NOMO-1 treated with dmso at 0.1 percent for 144 hours (cell line): ENCODE data around the gene AGPS.

Experiments
- DNase-seq: peaks from one replicate; lab custom pipeline; 2025; ENCODE audit not compliant: unreplicated experiment; lab: John Stamatoyannopoulos, UW

Gene AGPS

GRCh38 chr2:177525351-177525924 lies 132.9 kb downstream of the AGPS start:
- no peak for DNase-seq

DNA sequence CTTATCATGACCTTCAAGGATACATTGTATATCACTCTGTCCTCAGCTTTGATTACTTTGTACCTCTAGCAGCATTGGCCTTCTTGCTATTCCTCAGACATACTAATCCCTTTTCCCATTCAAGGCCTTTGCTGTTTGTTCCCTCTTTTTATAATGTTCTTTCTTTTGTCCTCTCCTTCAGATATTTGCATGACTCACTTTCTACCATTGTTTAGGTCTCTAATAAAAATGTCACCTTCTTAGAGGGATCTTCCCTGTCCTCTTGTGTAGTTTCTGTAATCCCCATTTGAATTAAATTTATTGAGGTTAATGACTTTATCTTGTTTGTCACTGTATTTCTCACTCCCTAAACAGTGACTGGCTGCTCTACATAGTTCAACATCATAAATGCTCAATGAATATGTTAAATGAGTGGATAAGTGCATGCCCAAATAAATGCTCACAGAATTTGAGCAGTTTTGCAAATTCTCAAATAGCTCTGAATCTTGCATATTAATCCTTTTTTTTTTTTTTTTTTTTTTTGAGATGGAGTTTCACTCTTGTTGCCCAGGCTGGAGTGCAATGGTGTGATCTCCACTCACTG lies 135.9 kb downstream of the AGPS start:
- DNase-seq = no peak

- DNase-seq = no peak
Observed at GRCh38 chr2:177529166-177529565, 136.6 kb downstream of the AGPS start.

DNA sequence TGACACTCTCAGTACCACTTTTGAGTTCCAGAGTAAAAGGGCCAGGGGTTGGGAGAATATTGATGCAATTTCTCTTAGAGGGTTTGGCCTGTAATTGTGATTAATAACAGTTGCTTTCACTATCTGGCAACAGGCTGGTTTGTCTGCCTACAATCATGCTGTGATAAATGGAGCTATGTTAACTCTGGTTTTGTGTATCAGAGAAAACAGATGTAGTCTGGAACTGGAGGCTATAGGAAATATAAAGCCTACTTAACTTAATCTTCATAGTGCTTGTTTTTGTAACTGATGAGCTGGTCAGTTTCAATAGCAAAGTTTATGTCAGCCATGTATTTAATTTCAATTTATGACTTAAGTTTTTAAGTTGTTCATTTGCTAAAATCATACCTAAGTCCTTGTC lies 138.0 kb downstream of the AGPS start:
- no peak for DNase-seq

DNA sequence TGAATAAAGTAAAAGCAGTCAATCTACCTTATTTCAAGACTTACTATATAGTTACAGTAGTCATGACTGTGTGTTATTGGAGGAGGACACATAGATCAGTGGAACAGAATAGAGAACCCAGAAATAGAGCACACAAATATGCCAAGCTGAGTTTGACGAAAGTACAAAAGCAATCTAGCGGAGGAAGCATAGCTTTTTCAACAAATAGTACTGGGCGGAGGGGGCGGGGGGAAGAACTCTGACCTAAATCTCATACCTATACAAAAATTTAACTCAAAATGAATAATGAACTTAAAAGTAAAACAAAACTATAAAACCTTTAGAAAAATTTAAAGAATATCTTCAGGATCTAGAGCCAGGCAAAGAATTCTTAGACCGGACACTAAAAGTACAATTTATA lies 139.1 kb downstream of the AGPS start:
- no peak for DNase-seq

- DNase-seq = no peak
Observed at GRCh38 chr2:177532567-177532966, 140.0 kb downstream of the AGPS start.

GRCh38 chr2:177533253-177533652 lies 140.7 kb downstream of the AGPS start:
- DNase-seq = no peak

GRCh38 chr2:177535000-177535399 lies 142.4 kb downstream of the AGPS start:
- DNase-seq = no peak

- DNase-seq = no peak
Observed at GRCh38 chr2:177535958-177536504, 143.5 kb downstream of the AGPS start.

GRCh38 chr2:177537213-177537612 lies 144.6 kb downstream of the AGPS start:
- no peak for DNase-seq

GRCh38 chr2:177537636-177538035 lies 145.1 kb downstream of the AGPS start:
- no peak for DNase-seq

DNA sequence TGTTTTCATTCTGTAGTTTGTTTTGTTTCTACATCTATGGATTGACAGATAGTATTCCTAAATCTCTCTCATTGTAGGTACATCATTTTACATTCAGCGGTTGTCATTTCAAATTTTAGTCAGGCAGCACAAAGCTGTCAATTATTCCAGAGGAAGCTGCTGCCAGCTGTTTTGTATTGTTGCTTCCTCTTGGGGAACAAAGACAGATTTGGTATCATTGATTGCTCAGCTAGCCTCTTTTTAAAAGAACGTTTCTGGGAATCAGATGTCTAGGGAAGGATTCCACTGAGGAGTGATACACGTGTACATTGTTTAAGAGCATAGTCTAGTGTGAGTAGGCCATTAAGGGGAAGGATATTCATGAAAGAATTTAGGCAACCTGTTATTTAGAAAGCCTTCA lies 145.8 kb downstream of the AGPS start:
- DNase-seq = no peak

GRCh38 chr2:177540283-177540682 lies 147.7 kb downstream of the AGPS start:
- DNase-seq = no peak

- no peak for DNase-seq
Observed at GRCh38 chr2:177541258-177541991, 148.9 kb downstream of the AGPS start.

DNA sequence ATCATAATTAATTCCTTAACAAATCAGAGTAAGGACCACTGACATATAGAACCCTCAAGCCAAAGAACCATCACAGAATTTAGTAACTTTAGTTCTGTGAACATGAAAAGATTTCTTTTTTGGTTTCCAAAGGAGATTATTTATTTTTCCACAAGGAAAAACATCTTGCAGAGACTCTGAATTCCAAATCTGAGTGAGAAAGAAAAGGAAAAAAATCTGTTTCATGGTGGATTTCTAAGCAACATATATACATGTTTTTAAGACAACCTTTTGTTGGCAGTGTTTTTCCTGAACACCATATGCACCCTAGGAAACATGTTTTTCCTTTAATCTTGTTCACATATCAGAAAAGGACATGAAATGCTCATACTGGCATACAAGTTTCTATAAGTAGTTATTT lies 149.8 kb downstream of the AGPS start:
- no peak for DNase-seq

DNA sequence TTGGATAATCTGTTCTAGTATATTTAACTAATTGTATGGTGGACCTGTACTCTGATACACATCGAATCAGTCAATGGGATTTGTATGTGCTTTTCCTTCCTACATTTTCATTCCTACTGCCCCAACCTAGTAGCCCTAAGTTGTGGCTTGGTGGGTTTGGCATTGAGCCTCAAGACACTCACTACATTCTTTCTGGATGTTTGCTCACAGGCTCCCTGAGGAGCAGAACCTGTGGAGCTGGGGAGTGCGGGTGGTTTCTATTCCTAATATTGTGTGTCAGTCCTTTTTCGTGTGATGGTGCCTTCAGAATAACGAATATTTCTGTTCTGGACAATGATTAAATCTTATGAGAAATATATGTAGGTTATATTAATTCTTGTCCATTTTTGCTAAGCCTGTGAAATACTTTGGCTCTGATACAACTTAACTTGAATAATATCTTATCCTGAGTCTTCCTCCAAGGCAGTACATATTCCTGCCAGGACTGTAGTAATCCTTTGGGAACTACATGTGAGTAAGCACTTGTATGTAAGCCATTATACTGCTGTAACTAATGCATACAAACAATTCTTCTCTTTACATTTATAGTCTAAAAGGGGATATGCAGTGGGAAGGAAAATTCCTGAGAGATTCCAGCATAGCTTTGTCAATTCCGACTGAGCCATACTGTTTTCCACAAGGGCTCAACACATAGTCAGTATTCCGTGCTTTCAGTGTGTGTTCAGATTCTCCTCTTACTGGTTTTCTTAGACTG lies 150.6 kb downstream of the AGPS start:
- DNase-seq = no peak

DNA sequence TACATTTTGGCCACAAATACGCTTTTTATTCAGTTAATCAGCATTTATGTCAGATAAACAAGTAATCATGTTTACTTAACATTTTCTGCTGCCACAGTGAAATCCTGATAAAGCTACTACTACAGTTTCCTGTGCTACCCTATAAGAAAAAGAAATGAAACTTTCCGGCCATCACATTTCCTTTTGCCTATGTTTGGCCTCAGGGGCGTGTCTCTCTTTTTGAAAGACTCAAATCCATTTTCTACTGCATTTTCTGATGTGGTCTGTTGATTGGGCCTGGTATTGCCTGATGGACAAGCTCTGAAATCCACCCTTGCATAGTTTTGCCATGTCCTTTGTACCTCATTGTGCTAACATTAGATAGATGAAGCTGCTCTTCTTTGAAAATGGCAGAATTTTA lies 152.6 kb downstream of the AGPS start:
- DNase-seq = no peak

DNA sequence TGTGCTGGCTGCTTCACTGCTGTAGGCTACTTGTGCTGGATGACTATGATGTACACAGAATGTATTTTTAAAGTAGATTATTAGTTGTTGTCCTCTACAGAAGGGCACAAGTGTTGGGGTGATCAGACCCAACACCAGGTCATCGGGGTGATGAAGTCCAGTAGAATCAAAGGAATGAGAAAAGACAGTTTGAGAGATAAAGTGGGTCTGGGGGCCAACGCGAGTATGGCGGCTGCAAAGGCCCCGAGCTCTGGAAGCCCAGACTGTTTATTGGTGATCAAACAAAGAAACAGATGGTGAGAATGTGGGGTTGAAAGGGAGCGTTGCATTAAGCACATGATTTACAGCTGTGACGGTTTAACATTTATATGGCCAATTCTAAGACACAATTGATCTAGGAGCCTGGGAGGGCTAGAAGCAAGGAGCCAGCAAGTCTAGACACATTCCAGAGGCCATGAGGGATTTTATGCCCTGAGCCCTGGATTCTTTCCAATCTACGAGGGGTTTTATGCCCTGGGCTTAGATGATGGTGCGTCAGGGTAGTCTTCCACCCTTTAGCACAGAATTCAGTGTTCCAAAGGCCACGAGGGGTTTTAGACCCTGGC lies 153.5 kb downstream of the AGPS start:
- DNase-seq = no peak

DNA sequence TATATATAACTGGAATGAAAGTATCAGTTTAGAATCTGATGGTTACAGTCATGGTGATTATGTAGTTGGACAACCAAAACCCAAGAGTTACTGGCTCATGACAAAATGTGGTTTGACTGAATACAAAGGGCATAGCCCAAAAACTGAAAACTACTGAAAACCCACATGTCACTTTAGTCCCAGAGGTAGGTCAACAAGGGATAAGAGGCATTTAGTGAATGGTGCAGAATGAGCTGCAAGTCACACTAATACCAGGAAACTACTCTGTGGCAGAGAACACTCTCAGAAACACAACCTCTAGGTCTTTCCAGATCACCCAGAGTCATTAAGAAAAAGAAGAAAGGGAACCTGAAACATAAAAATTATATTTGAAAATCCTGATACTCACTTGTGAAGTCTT lies 154.5 kb downstream of the AGPS start:
- no peak for DNase-seq

GRCh38 chr2:177547772-177548171 lies 155.2 kb downstream of the AGPS start:
- no peak for DNase-seq

GRCh38 chr2:177548636-177549035 lies 156.1 kb downstream of the AGPS start:
- no peak for DNase-seq
